OCI-LY3 (cell line): Measurements from ENCODE around the gene SPAG9.

Experiments used
- CTCF ChIP-seq: fragments of 200-600, 300-600 bp; sonication (generic); IDR thresholded peaks from 2 replicates; pipeline ENCODE4 v1.5.1; 2014; ENCODE audit warnings: antibody characterized with exemption, low read length, low read depth
- EZH2phosphoT487 ChIP-seq: fragments of 200-600 bp; shearing (Covaris generic); IDR thresholded peaks from 2 replicates; pipeline ENCODE4 v1.6.1; 2018; ENCODE audit warnings: antibody characterized with exemption, mixed run types, low read depth

DNA sequence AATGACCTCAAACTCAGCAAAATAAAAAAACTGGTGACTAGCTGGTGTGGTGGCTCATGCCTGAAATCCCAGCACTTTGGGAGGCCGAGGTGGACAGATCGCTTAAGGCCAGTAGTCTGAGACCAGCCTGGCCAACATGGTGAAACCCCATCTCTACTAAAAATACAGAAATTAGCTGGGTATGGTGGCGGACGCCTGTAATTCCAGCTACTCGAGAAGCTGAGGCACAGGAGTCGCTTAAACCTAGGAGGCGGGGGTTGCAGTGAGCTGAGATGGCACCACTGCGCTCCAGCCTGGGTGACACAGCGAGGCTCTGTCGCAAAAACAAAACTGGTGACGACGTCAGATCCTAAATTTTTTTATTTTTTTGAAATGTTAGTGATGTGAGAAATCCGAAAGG lies 172.0 kb downstream of the SPAG9 start:
- TF ChIP-seq CTCF (no peak), EZH2phosphoT487 (no peak)
